ENCODE results near the gene LIMA1.

The LIMA1 gene

DNA sequence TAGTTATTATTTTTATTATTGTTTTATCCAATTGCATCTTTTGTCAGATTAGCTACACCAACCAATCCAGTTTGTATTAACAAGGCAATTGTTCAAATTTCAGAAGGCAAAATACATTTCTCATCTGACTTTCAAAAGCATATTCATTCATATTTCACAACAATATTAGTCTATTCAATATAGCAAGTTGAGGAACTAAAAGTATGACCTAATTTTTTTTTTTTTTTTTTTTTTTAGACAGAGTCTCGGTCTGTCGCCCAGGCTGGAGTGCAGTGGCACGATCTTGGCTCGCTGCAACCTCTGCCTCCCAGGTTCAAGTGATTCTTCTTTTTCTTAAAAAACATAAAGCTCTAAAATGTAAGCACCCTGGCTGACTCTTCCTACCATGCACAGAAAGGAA is 154.0 kb downstream of the LIMA1 start:
- no peak for DNase-seq (ENCODE audit: low read depth)

DNA sequence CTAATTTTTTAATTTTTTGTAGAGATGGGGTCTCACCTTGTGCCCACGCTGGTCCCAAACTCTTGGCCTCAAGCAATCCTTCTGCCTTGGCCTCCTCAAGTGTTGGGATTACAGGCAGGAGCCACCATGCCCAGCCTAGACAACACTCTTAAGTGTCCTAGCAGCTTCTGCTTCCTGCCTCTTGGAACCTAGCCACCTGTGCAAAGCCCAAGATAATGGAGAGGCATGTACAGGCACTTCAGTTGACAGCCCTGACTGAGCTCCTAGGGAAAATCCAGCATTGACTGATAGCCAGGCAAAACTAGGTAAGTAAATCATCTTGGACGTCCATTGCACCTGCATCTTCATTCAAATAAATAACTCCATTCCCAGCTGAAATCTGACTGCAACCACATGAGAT is 155.8 kb downstream of the LIMA1 start:
- no peak for DNase-seq (ENCODE audit: low read depth)

Data from fibroblast of the conjunctiva (primary cell).